ENCODE measurements around the gene USP47.

DNA sequence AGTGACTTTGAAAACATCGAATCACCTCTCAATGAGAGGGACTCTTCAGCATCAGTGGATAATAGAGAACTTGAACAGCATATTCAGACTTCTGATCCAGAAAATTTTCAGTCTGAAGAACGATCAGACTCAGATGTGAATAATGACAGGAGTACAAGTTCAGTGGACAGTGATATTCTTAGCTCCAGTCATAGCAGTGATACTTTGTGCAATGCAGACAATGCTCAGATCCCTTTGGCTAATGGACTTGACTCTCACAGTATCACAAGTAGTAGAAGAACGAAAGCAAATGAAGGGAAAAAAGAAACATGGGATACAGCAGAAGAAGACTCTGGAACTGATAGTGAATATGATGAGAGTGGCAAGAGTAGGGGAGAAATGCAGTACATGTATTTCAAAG, 100.9 kb downstream of the USP47 start:
- TF ChIP-seq, protein P1, sequence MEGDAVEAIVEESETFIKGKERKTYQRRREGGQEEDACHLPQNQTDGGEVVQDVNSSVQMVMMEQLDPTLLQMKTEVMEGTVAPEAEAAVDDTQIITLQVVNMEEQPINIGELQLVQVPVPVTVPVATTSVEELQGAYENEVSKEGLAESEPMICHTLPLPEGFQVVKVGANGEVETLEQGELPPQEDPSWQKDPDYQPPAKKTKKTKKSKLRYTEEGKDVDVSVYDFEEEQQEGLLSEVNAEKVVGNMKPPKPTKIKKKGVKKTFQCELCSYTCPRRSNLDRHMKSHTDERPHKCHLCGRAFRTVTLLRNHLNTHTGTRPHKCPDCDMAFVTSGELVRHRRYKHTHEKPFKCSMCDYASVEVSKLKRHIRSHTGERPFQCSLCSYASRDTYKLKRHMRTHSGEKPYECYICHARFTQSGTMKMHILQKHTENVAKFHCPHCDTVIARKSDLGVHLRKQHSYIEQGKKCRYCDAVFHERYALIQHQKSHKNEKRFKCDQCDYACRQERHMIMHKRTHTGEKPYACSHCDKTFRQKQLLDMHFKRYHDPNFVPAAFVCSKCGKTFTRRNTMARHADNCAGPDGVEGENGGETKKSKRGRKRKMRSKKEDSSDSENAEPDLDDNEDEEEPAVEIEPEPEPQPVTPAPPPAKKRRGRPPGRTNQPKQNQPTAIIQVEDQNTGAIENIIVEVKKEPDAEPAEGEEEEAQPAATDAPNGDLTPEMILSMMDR (IDR thresholded peaks at IDR 0.05) = no peak
- no peak for TF ChIP-seq POLR2AphosphoS5 (IDR thresholded peaks at IDR 0.05)
- no peak for TF ChIP-seq POLR2A (IDR thresholded peaks at IDR 0.05)
